Tracheal epithelial cell (primary cell): ENCODE results near the gene ITIH6. TPM values are rescaled to one million over a fixed set of nuclear protein-coding genes. Genes with fewer than 3 reads are reported as not detected.

Experiments used
- total RNA-seq: library from RNA; depleted of rRNA; stranded (reverse); fragments of >200 nt; gene quantifications from 2 replicates; pipeline ENCODE4 v1.2.1, GENCODE V29; 2014

ITIH6 gene
- not detected in 2 replicates for total RNA-seq

GRCh38 chrX:54798137-54798536 lies at the start of gene ITIH6:
TSS of gene ITIH6 (minus strand) at chrX:54798255. CDS start at chrX:54798210, 45 bp downstream.

GRCh38 chrX:54807524-54808108 lies 9.6 kb upstream of the ITIH6 start, which contains the start of gene MAGED2:
TSS of gene MAGED2 (plus strand) at chrX:54807745. CDS start at chrX:54809332, 1,587 bp downstream.

Other genes with a start within 250 kb of the ITIH6 start
- gene MAGED2, start 9.5 kb upstream of the ITIH6 start, total RNA-seq: 68.4 and 158 TPM in 2 replicates
- gene TRO, start 122.6 kb upstream of the ITIH6 start, total RNA-seq: 2.4 TPM in 1 of 2 replicates, not detected in the other
- gene PFKFB1, start 195.9 kb upstream of the ITIH6 start, total RNA-seq: not detected in 2 replicates
- gene APEX2, start 202.1 kb upstream of the ITIH6 start, total RNA-seq: 10.2 and 11.6 TPM in 2 replicates
- gene ALAS2, start 232.7 kb upstream of the ITIH6 start, total RNA-seq: not detected in 2 replicates